GM18951 (cell line): ENCODE measurements around the gene VEGFC.

ENCODE experiments used
- POLR2A ChIP-seq: IDR thresholded peaks from 4 replicates; pipeline ENCODE4 v1.6.1; 2011; ENCODE audit warnings: mild to moderate bottlenecking; ENCODE audit not compliant: insufficient read length, insufficient read depth; ENCODE audit errors: extremely low read depth
- in situ Hi-C: fragments of 300-500 bp; cut with MboI; formaldehyde crosslinking; loops from one replicate; pipeline ENCODE4 v1.12.0; 2022; ENCODE audit warnings: low sequenced_read_pairs, mixed read lengths, inconsistent platforms; ENCODE audit not compliant: unreplicated experiment

The VEGFC gene

DNA sequence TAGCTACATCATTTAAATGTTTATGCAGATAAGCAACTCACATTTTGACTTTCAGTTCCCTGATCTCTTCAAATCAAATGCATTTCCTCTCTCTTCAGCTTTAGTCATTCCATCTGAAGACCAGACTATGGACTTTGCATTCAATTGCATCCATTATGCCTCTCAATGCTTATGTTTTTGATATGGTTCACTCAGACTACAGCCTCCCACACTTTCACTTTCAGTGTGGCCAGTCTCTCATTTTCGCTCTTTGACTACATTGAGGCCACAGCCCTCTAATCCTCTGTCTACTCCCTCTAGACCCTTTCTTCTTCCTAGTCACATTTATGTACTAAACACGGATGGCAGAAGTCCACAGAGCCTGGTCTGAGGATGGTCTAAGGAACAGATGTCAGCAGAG is 24.5 kb upstream of the VEGFC start:
- in situ Hi-C loops, result no loop called here
- TF ChIP-seq POLR2A, result no peak

- no peak for TF ChIP-seq POLR2A
- in situ Hi-C loops, result no loop called here
These were observed 22.0 kb upstream of the VEGFC start for GRCh38 chr4:176814770-176815169.

DNA sequence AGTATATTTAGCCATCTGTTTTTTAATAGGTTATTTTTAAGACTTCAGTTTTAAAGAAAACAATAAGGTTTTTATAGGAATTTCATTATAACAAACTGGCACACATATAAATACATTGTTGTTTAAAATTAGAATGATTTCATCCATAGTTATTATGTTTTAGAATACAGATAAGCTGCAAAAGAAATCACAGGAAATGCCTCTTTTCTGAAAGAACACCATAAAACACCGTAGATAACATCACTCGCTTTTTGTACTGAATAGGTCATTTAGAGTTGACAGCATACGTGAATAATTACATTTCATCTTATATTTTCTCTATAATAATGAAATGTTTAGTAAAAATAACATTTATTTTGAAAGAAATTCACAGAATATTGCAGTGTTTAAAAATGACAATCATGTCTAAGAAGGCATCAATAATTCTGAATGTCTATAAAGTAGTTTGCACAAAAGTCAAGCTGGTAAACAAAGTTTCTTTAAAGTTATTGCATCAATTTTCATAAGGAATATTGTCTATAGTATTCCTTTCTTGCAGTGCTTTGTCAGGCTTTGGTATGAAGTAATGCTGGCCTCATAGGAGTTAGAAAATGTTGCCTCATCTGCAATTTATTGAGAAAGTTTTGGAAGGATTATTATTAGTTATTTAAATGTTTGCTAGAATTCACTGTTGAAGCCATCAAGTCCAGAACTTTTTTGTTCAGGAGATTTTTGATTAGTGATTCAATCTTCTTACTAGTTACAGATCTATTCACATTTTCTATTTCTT is 17.9 kb upstream of the VEGFC start:
- no peak for TF ChIP-seq POLR2A

GRCh38 chr4:176806778-176807375 is 14.2 kb upstream of the VEGFC start:
- in situ Hi-C loops, result no loop called here

More for the DNA sequence above, 17.9 kb upstream of the VEGFC start:
- in situ Hi-C loops, result no loop called here

GRCh38 chr4:176805155-176805554 is 12.4 kb upstream of the VEGFC start:
- no peak for TF ChIP-seq POLR2A
- in situ Hi-C loops, result no loop called here

More at GRCh38 chr4:176806778-176807375, 14.2 kb upstream of the VEGFC start:
- TF ChIP-seq POLR2A, result no peak

- TF ChIP-seq POLR2A, result no peak
- in situ Hi-C loops, result no loop called here
These were observed 8.3 kb upstream of the VEGFC start for GRCh38 chr4:176800891-176801534.

DNA sequence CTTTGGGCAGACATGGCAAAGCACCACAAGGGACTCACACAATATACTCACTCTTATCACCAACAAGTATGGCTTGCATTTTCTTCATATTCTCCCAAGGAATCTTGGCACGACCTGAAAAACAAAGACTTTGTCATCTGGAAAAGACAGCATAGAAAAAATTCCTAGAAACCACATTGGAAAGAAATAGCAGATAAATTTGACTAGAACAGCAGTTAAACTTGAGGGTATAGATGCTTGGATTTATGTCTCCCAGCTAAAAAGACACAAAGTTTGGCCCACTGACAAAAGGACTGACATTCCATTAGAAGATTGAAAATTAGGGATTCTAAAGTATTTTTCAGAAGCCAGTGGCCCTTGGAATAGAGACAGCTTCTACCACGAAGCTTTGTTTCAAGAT is 6.9 kb upstream of the VEGFC start:
- TF ChIP-seq POLR2A, result no peak

GRCh38 chr4:176798540-176798939 is 5.8 kb upstream of the VEGFC start:
- in situ Hi-C loops, result no loop called here
- no peak for TF ChIP-seq POLR2A

More for the DNA sequence above, 6.9 kb upstream of the VEGFC start:
- in situ Hi-C loops, result no loop called here

DNA sequence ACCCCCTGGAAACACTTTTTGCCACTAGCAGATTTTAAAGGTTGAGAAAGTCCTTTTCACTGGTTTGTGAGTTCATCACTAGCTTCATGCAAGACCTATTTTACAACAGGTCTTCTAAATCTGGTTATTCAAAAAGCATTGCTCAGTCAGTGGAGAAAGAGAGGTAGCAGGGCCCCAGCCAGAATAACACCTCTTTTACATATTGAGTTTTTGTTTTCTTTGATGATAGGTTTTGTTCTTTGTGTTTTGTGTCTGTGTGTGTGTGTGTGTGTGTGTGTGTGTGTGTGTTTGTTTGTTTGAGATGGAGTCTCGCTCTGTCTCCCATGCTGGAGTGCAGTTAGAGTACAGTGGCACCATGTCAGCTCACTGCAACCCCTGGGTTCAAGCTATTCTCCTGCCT is 2.7 kb upstream of the VEGFC start:
- no peak for TF ChIP-seq POLR2A
- in situ Hi-C loops, result no loop called here

DNA sequence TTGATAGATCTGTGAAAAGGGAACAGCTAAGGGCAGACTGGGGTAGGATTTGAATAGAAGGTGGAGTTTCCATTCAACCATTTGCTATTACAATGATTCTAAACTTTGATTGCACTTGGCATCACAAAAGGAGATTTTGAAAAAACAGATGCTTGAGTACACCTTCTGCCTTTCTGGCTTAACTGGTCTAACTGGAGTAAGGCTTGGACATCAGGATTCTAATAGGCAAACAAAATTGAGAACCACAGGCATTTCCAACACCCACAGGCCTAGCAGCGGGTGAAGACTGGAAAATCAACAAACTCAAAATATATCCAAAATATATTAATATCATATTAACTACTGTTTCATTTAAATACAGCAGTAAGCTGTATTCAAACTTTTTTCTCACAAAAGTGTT is 1.9 kb upstream of the VEGFC start:
- in situ Hi-C loops, result no loop called here
- TF ChIP-seq POLR2A, result no peak

GRCh38 chr4:176794151-176794550 is 1.4 kb upstream of the VEGFC start:
- in situ Hi-C loops, result no loop called here
- no peak for TF ChIP-seq POLR2A

GRCh38 chr4:176793060-176793605 is 411 bp upstream of the VEGFC start:
- in situ Hi-C loops, result no loop called here
- TF ChIP-seq POLR2A, result no peak

DNA sequence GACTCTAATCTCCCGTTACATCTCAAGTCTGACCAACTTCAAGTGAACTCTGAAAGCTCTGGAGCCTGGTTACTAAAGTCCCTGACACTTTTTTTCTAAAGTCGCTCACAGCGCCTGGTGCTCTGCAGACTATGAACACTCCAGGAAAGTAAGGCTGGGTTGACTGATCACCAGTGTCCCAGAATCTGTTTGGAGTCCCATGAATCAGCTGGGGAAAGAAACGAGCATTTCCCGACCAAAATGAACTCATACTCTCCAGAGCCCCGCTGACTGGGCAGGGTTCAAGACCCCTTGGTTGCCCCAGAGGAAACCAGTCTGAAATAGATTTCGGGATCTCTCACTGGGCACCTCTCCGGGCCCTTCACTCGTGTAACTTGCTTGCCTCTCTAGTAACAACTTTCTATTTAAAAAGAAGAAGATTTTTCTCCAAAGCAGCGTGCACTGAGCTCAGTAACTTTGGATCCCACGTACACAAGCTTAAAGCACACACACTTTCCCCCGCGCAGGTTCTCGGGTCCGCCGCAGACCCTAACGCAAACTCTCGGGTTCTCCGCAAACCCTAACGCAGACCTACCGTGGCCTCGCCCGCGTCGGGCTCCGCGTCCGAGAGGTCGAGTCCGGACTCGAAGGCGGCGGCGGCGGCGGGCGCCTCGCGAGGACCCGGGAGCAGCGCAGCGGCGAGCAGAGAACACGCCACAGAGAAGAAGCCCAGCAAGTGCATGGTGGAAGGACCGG is 964 bp downstream of the VEGFC start:
- in situ Hi-C loops, result no loop called here
- no peak for TF ChIP-seq POLR2A

- no peak for TF ChIP-seq POLR2A
These were observed 2.3 kb downstream of the VEGFC start for GRCh38 chr4:176790398-176790797.

More at GRCh38 chr4:176790398-176790797, 2.3 kb downstream of the VEGFC start:
- in situ Hi-C loops, result no loop called here
